NCI-H345 (cell line): Measurements from ENCODE around the gene IGF2.

Experiments used
- DNase-seq: peaks from one replicate; lab custom pipeline; 2025; lab: John Stamatoyannopoulos, UW

Gene IGF2

DNA sequence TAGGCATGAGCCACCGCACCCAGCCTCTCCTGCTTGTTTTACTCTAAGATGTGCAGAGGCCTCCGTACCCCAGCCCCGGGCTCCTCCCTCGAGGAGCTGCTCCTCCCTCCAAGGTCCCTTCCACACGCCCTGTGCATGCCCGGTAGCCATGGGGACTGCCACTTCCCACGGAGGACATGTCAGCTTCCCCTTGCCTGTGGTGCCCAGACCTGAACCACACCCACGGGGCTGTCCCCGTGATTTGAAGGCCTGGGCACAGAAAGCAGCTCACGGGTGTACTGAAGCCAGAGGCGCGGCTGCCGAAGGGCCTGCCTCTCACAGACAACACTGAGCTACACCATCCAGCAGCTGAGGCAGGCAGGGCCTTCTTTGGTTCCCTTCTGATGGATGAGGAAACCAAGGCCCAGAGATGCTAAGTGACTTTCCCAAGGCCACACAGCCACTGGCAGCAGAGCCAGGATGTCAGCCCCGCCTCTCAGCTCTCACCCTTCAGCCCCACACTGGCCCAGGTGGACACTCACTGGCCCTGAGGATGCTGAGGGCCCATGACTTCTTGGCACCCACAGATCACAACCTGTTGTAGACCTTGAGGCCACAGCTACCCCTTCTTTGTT, 14.5 kb upstream of the IGF2 start:
- DNase-seq, result no peak

DNA sequence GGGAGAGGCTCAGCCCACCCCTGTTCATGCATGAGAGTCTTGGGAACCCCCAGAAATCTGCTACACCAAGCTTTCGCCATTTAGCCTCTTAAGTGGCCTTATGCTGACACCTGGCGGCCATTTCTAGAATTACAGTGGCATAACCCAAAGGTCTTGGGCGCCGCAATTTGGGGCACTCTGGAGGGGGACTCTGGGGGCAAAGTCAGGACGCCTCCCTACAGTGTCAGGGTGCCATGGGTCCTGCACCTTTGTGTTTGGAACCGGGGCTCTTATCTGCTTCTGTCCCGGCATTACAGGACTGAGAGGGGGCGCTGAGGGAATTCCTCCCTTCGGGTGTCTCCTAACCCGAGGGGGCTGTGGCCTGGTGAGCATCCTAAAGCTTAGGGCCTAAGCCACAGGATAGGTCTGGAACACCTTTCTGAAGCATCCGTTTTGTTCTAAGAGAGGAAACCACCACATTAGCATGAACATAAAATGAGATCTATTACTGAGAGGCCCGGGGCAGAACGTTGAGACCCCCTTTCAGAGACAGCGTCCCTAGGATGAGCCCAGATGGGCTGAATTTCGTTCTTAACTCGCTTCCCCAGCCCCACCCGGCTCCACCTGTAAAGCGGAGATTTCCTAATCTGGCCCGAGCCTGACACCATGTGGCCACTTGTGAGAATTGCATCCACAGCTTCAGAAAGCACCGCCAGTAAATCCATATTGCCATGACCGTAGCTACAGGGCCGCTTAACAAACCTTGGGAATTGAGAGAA, 12.5 kb upstream of the IGF2 start:
- DNase-seq, result peak; percentile 88

DNA sequence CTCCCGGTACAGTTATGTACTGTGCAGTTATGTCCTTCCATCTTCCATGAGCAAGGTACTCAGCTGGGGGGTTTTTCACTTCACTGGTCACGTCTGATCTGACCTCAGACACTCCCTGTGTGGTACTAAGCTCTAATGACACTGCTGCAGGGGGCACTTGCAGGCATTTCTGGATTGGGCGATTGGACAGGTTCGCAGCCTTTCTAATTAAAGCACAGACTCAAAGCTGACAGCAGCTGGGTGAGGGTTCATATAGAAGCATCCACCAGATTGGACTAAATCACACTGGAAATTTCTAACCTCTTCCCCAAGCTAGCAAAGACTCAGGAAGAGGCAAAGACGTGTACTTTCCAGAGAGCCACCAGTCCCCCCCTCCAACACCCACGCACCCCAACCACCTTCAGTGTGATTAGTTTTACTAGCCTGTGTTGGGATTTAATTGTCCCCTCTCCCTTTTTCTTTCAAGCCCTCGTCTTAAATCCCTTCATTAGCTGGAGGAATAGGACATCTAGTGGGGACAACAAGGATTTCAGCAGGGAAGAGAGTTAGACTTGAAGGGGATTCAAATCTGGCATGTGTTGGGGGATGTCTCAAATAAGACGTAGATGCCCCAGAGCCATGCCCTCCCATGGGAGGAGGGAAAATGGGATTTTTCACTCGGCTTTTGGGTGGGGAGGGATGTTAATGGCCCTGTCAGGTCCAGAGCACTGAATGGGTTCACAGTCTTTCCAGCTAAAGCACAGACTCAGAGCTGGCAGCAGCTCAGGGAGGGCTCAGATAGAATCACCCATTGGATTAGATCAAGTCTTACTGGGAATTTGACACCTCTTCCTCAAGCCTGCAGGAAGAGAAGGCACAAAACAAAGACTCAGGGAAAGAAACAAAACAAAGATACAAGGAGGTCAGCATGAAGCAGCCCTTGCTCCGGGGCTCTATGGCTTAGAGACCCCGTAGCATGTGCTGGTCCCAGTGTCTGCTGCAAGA, 11.0 kb upstream of the IGF2 start:
- DNase-seq, result peak; percentile 23

DNA sequence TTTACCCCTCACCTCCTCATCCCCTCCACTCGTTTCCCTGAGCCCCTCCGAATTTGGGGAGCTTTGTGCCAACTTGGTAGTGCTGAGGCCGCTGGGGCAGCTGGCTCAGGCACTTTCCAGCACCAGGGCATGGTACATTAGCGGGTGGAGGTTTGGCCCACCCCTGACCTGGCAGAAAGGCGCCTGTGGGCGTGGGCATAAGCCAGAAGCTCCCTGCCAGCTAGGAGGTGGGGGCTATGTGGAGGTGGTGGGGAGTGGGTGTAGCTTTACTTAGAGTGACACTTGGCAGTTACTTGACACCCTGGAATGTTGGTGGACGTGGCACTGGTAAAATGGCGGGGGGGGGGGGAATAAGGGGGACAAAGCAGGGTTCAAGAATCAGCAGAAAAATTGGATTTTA, 10.3 kb upstream of the IGF2 start:
- no peak for DNase-seq

DNA sequence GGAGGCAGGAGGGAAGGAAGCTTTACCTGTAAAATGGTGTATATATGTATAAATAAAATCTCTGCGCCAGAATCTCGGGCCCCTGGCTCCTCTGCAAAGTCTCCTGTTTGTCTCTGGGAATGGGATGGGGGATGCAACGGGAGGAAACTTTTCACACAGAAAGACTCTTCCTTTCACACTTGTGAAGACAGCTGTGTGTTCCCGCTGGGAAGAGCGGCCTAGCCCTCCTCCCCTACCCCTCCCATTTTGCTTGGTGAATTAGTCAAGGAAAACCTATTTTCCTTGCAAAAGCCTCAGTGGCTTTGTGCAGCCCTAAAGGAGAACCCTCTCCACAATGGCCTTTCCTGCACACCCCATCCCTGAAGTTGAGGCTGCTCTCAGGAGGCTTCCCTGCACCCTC, 9.4 kb upstream of the IGF2 start:
- DNase-seq, result no peak

DNA sequence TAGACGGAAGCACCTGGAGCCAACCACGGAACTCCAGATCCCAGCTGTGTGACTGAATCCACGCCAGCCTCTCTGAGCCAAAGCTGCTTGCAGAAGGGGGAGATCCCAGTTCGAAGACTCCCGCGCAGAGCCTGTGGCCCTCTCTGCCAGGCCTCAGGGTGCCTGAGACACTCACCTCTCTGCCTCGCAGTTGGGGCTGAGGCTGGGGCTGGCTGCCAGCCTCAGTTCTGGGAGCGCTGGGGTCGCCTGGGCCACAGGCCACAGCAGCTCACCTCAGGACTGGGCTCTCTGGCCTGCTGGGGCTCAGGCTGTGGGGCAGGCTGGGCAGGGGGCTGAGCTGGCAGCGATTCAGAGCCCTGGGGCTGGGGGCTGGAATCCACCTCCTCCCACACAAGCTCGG, 8.2 kb upstream of the IGF2 start:
- DNase-seq, result no peak

DNA sequence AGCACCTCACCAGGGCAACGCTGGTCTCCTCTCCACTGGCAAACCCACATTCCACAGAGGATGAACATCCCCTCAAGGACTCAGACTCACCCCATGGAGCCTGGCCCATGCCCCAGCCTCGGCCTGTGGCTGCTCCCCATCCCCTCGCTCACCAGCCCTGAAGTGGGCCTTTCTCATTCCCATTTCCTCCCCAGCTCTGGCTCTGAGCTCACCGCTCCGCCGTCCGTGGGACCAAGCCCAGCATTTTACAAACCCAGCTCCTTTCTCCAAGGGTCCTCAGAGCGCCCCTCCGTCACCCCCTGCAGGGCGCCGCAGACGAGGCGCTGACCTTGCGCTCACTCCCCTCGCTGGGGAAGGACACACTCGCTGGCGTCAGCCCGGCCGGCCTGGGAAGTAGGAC, 6.9 kb upstream of the IGF2 start:
- no peak for DNase-seq

DNA sequence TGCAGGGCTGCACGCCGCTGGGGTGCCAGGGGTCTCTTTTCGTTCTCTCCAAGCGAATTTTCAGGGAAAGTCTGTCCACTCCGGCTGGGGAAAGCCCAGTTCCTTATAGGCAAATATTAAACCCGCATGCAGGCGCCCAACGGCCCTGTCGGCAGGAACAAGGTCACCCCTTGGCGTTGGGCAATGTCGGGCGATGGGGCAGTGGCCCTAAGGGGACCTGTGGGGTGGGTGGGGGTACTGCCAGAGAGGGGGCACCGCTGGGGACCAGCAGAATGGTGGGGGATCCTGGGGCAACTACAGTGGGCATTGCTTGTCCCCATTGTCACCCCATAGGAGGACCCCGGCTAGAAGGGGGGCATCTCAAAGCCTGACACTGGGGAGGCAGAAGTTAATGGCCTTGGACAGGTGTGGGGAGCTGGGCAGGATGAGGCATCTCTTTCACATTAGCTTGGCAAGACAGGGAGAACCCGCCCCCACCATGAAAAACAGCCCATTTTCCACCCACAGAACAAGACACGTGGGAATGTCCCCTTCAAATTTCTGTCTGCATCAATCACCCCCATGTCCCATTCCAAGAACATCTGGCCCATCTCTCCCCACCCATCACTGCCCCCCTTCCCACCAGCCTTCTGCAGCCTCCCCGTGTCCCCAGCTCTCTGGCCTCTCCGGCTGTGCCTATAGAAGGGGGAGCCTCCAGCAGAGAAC, 5.5 kb upstream of the IGF2 start:
- DNase-seq, result no peak

DNA sequence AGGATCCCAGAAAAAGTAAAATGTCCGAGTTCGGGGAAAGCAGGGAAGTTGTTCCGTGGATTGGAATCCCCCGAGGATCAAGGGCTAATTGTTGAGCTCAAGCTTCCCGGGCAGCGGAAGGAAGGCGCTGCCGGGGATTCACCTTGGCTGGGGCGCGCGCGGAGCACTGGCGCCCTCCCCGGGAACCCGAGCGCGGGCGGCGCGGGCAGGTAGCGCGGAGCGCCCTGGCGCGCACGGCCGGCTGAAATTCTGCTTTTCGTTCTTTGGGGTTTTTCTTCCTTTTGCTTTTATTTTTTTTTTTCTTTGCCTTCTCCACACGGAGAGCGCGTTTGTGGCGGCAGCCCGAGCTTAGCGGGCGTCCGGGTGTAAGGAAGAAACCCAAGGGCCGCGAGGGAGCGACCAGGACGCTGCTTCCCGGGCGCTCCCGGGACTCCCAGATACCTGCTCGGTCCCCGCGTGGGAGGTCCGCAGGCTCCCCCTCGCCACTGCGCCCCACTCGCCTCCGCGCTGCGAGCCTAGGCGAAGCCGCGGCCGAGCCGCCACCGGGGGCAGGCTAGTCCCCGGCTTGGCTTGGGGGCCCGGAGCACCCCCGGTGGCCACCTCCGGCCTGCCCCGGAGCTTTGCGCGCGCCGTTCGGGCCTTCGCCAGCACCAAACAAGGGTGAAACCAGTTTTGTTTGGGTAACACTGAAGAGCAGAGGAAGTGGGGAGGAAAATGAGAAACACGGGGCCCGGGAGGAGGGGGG, 4.8 kb upstream of the IGF2 start:
- no peak for DNase-seq

DNA sequence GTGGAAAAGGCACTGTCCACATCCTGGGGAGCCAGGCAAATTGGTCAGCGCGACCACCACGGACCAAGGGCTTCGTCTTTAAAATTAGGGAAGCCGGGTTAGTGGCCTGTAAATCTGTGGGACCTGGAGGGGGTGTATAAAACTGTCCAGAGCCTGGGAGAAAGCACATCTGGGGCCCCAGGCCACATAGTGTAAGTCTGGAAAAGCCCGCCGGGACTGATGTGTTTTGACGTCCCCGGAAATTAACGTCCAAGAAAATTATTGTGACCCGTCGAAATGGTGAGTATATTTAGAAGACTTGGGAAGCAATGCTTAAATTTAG, 4.2 kb upstream of the IGF2 start:
- no peak for DNase-seq

DNA sequence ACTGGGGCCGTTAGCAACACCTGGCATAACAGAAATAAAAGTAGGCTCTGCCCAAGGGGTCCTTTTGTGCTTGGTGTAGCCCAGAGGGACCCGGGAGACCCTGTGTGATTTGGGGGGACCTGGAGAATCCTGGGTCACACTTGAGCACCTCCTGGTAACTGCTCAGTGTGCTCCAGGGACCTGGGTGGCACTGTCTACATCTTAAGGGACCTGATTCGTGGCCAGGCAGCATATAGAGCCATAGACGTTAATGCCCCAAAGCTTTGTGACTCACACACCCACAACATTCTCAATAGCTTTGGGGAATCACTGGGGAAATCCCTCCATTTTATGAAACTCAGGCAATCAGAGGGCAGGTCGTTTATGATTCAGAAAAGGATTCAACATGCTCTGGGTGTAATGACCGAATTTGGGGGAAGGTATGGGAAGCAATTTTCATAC, 3.6 kb upstream of the IGF2 start:
- DNase-seq, result no peak

DNA sequence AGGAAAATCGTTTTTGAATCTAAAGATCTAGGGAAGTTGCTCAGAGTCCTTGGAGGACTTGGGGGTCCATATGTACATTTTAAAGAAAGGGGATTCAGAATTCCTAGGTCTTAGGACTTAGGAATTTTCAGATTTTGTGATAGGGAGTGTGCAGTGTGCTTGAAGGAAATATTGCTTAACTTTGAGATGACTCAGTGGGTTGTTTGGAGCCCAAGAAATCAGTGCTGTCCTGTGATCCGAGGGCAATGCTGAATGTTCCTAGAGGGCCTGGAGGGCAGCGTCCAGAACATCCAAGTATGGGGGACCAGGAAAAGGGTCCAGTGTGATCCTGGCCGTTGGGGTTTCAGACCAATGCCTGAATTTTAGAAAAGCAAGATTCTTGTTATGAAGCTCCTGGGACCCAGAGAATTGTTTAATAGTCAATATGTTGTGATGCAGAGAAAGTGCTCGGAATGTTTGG, 3.1 kb upstream of the IGF2 start:
- DNase-seq, result no peak

DNA sequence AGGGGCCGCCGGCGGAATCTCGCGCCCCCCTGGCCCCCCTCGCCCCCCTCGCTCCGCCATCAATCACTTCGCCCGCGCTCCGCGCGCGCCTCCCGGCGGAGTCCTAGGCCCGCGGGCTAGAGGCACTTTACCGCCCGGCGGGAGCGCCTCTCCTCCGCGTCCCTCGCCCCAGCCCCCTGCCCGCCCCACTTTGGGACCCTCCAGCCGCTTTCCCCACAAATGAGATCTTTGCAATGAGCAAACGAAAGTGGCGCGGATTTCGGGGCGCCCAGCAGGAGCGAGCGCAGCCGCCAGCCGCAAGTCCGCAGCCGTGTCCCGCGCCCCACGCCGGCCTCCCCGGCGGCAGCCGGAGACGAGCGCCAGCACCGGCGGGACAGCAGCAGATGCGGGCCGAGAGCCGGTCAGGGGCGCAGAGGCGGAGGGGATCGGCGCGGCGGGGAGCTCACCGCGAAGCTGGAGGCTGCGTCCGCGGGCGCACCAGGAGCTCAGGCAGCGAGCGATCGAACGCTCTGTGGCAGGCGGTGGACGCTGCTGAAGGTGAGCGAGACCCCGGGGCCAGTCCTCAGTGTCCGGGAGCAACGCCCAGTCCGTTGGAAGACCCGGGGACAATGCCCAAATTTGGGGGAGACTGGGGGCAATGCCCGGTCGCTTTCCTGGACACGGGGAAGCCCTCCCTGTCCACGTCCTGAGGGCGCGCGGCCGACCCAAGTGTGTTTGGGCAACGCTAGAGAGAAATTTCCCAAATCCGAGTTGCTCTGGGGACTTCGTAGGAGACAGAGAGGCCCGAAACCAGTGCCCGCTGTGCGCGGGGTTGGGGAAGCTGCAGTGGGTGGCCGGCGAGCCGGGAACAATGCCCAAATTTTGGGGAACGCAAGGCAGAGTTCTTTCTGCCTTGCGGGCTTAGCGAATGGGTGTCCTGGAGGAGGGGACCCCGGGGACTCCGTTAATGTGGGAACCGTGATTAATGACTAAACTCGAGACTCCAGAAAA, 1.5 kb upstream of the IGF2 start:
- DNase-seq, result no peak

DNA sequence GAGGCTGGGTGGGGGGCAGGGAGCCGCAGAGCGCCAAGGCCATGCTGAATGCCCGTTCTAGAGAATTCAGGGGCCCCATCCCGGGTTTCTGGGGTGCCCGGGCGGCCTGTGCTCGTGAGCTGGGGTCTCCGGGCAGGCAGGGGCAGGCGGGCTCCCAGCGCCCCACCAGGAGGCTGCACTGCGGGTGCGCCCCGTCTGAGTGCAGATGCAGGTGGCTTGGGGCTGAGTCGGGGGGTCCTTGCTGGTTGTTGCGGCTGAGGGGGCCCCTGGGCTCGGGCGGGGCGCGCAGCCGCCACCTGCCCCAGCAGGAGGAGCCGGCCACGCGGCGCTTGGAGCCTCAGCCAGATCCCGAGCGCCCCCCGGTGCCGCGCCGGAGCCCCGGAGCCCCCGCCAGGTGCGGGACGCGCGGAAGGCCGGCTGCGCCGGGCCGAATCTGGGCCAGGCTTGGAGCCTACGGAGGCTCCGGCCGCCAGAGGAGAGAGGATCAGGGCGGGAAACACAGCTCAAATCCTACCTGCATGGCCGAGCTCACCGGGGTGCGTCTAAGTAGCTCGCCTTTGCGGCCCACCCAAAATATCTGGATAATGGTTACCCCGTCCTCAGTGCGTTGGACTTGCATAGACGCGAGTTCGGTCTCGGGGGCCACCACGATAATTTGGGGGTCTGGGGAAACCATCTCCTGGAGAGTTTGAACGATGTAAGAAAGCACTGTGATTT, 590 bp upstream of the IGF2 start:
- DNase-seq, result no peak

DNA sequence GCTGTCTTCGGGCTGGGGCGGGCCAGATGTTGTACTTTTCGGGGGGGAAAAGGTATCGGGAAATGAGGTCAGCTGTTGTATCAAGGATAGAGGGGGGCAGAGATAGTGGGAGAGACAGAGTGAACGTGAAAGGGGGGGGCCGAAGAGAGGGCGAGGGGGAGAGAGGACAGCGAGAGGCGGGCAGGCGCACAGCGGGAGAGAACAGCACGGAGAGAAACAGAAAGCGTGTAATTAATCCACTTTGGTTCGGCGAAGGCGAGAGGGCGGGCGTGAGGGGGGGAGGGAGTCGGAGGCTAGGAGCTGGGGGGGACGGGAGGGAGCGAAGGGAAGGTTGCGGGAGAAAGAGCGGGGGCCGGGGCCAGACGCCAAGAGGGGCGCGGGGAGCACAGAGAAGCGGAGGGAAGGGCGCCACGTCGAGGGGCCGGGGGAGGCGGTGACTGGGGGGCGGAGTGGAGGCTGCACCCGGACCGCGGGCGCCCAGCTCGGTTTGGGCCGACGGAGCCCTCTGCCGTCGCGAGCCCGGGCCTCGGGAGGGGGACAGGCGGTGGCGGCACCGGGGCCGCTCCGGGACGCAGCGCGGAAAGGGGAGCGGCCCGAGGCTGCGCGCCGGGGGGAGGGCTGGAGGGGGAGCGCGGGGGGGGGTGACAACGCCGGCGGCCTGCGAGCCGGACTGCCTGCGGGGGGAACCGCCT, 612 bp downstream of the IGF2 start:
- DNase-seq, result no peak

DNA sequence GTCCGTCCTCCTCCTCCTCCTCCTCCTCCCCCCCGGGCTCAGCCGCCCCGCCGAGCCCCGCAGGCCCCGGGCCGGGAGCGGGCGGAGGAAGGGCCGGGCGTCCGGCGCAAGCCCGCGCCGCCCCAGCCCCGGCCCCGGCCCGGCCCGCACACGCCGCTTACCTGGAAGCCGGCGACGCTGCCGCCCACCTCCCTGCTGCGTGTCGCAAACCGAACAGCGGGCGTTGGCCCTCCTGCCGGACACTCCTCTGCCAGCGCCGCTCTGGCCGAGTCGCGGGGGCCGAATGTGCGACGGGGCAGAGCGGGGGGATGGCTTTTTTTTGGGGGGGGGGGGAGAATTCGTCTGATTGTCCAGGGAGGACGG, 1.1 kb downstream of the IGF2 start:
- no peak for DNase-seq

DNA sequence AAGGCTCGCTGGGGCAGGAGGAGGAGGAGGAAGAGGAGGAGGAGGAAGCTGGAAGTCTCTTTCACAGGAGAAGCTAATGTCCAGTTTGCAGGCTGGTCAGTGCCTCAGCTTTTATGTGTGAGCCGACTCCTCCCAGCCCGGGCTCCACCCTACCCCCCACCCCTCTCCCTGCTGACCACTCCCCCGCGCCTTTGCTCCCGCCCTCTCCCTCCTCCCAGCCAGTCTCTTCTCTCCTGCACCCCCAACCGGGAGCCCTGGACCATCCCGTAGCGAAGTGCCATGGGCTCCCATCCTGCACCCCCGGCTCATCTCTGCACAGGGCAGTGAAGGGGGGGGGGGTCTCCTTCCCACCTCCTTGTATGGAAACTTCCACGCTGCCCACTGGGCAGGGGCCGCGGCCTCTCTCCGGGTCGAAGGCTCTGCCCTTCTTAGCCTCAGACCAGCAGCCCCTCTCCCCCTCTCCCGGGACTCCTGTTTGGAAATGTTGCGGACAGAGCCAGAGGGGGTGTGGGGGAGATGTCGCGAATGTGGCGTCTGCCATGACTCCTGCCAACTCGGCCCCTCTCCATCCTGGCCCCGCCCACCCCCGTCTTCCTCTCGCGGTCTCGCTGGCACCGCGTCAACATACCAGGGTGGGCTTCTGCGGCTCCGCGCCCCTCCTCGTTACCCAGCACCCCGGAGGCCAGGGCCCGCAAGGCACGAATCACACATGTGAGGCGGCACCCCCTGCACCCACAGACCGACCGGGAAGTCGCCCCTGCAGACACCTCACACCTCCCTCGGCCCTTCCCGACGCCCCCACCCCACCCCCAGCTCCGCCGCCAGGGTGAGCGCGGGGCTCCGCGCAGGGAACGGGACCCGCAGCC, 1.8 kb downstream of the IGF2 start:
- no peak for DNase-seq

DNA sequence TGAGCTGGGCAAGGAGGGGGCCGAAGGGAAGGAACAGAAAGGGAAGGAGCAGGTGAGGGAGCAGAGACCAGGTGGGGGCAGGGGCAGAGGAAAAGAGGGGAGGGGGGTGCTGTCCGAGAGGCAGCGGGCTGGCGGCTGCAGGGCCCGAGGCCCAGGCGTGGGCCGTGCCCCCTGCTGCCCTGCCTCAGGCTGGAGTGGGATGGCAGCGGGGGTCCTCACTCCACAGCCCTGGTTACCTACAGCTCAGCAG, 2.3 kb downstream of the IGF2 start:
- DNase-seq, result no peak
